K562 (cell line): ENCODE measurements around the gene STYXL1. TPM values are rescaled to one million over a fixed set of nuclear protein-coding genes. Genes with fewer than 3 reads are reported as not detected.
A peak's percentile ranks its signal among the peaks of the same experiment; 100 is the strongest.

Experiments
- C11orf30 ChIP-seq: fragments of 450-650 bp; IDR thresholded peaks from 2 replicates; pipeline ENCODE4 v1.6.1; 2016; ENCODE audit warnings: low read depth, mild to moderate bottlenecking
- CBX3 ChIP-seq, 2 experiments: IDR thresholded peaks; 1 replicate in 1 of 2; 2 replicates in 1 of 2; pipeline ENCODE4 v1.6.1; 2012; ENCODE audit warnings: inconsistent platforms in 2 of 2, low read length in 2 of 2, borderline replicate concordance in 1 of 2, control low read depth in 1 of 2
- CCNT2 ChIP-seq: IDR thresholded peaks from 2 replicates; pipeline ENCODE4 v1.6.1; 2011; ENCODE audit warnings: borderline replicate concordance, low read depth, mild to moderate bottlenecking, moderate library complexity, mixed read lengths, low read length; ENCODE audit not compliant: insufficient read length; ENCODE audit errors: extremely low read depth
- DPF2 ChIP-seq: fragments of 450-650 bp; IDR thresholded peaks from 2 replicates; pipeline ENCODE4 v1.6.1; 2016
- ETS2 ChIP-seq: IDR thresholded peaks from 2 replicates; pipeline ENCODE4 v1.6.1; 2016; ENCODE audit warnings: borderline replicate concordance, missing genetic modification characterization, mild to moderate bottlenecking, moderate library complexity, missing compliant biosample characterization; ENCODE audit not compliant: poor library complexity, severe bottlenecking
- FIP1L1 ChIP-seq: fragments of 200-400 bp; formaldehyde crosslinking; IDR thresholded peaks from 2 replicates; pipeline ENCODE4 v1.6.1; 2018; ENCODE audit warnings: mild to moderate bottlenecking, low read depth, low read length; ENCODE audit not compliant: poor library complexity, severe bottlenecking
- GABPB1 ChIP-seq: sonication (generic); formaldehyde crosslinking; IDR thresholded peaks from 2 replicates; pipeline ENCODE4 v1.8.0; 2022; ENCODE audit warnings: mild to moderate bottlenecking, missing genetic modification reagents
- PML ChIP-seq: IDR thresholded peaks from 2 replicates; pipeline ENCODE4 v1.6.1; 2012; ENCODE audit warnings: low read length, inconsistent platforms
- POLR2A ChIP-seq: fragments of 450-650 bp; conservative IDR thresholded peaks from 2 replicates; pipeline ENCODE4 v1.6.1; 2016
- PRPF4 ChIP-seq: fragments of 200-400 bp; formaldehyde crosslinking; IDR thresholded peaks from one replicate; pipeline ENCODE4 v1.6.1; 2017; ENCODE audit warnings: low read length, low read depth, mild to moderate bottlenecking; ENCODE audit not compliant: insufficient read depth, poor library complexity, severe bottlenecking
- RNF2 ChIP-seq: sonication (generic); IDR thresholded peaks from 2 replicates; pipeline ENCODE4 v1.6.1; 2016
- SMARCB1 ChIP-seq: IDR thresholded peaks from 2 replicates; pipeline ENCODE4 v1.6.1; 2011; ENCODE audit warnings: improper control_type of control experiment, low read depth; ENCODE audit not compliant: insufficient read length
- SNRNP70 ChIP-seq: fragments of 200-400 bp; formaldehyde crosslinking; optimal IDR thresholded peaks from 2 replicates; pipeline ENCODE3; 2017; ENCODE audit warnings: low read depth, low read length
- SPI1 ChIP-seq: IDR thresholded peaks from 2 replicates; pipeline ENCODE4 v1.6.1; 2011; ENCODE audit warnings: low read depth, low read length, control low read depth, borderline replicate concordance
- TOE1 ChIP-seq, 2 experiments: fragments of 450-650 bp in 1 of 2; sonication (generic) in 1 of 2; formaldehyde crosslinking in 1 of 2; IDR thresholded peaks; 2 replicates each; pipeline versions ENCODE4 v1.7.1 to v1.8.0; 2016 to 2022; ENCODE audit warnings: borderline replicate concordance in 2 of 2, mild to moderate bottlenecking in 2 of 2, antibody characterized with exemption in 1 of 2, inconsistent platforms in 1 of 2, low read depth in 1 of 2, missing genetic modification reagents in 1 of 2, moderate library complexity in 1 of 2
- polyA plus RNA-seq, 8 experiments: library from polyadenylated mRNA; depleted of rRNA in 4 of 8; stranded (reverse) in 5 of 8; unstranded in 3 of 8; fragments of >200 nt; fragmentation: Nextera tagmentation in 2 of 8; fragmentation: Illumina TruSeq in 1 of 8; extraction: Ambion mirVana in 2 of 8; extraction: Trizol in 1 of 8; gene quantifications; 2 replicates each; pipeline versions ENCODE4 v1.2.1 to v1.2.3, GENCODE V29; 2011 to 2014; ENCODE audit warnings: inconsistent platforms in 1 of 8, missing spikeins in 1 of 8
- total RNA-seq, 7 experiments: library from RNA; depleted of rRNA in 6 of 7; stranded (reverse); fragments of >200 nt in 6 of 7; fragmentation: Illumina TruSeq in 2 of 7; extraction: Trizol in 2 of 7; gene quantifications; 2 replicates each; pipeline versions ENCODE4 v1.2.1 to v1.2.3, GENCODE V29; 2011 to 2021; ENCODE audit warnings: low replicate concordance in 1 of 7
- TF ChIP-seq, protein P1 (sequence below): fragments of 150-350 bp; conservative IDR thresholded peaks from 2 replicates; pipeline ENCODE4 v1.6.1; 2014; ENCODE audit warnings: low read length
- TF ChIP-seq, protein P2 (sequence below): fragments of 450-650 bp; IDR thresholded peaks from 2 replicates; pipeline ENCODE4 v1.7.0; 2016; ENCODE audit warnings: borderline replicate concordance
- TF ChIP-seq, protein P3 (sequence below), 3 experiments: IDR thresholded peaks in 2 of 3; conservative IDR thresholded peaks in 1 of 3; 2 replicates each; pipeline ENCODE4 v1.5.1; 2011 to 2012; ENCODE audit warnings: low read length in 3 of 3, mild to moderate bottlenecking in 3 of 3, control low read depth in 2 of 3, improper control_type of control experiment in 1 of 3, inconsistent platforms in 1 of 3, low read depth in 1 of 3, mixed read lengths in 1 of 3, moderate library complexity in 1 of 3; ENCODE audit not compliant: insufficient read depth in 2 of 3
- TF ChIP-seq, protein P4 (sequence below): fragments of 450-650 bp; IDR thresholded peaks from 2 replicates; pipeline ENCODE4 v1.6.1; 2016; ENCODE audit warnings: missing biosample characterization, missing genetic modification characterization

STYXL1 gene
- total and polyA plus RNA-seq, 9 of the 15 experiments (the other 6 are each of a cell fraction or from before 2014, with no cell fraction given) = 36.5 to 97.2 (median 49.9) TPM

DNA sequence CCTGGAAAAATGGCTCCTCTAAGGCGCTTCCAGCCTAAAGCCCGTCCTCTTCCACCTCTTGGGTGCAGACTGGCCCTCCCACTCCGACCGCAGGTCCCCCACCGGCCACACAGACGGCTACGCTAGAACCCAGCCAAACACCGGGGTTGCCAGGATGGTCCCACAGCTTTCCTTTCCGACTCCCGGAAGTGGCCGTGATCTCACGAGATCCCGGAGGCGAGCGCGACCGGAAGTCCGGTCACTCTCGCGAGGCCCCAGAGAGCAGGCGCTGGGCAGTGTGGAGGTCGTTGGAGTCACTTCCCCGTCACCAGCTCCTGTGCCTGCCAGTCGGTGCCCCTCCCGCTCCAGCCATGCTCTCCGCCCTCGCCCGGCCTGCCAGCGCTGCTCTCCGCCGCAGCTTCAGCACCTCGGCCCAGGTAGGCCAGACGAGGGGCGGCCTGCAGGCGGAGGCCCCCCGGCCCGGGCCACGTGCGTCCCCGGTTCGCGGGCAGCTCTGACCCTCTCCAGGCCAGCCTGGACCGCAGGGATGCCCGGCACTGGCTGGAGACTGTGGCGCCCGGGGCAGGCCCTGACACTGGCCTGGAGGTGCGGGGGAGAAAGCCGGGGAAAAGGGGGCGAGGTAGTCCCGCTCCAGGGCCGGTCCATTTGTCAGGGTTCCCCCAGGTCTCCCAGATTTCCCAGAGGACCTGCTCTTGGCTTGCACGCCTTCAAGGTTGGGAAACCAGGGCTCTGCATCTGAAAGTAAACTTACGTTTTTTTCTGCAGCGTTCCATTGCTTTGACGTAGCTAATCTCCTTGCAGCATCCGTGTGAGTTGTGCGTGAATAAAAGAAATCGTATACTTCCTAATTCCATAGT is at the start of gene STYXL1, which contains the start of gene MDH2 (continued):
- TF ChIP-seq, protein P1, sequence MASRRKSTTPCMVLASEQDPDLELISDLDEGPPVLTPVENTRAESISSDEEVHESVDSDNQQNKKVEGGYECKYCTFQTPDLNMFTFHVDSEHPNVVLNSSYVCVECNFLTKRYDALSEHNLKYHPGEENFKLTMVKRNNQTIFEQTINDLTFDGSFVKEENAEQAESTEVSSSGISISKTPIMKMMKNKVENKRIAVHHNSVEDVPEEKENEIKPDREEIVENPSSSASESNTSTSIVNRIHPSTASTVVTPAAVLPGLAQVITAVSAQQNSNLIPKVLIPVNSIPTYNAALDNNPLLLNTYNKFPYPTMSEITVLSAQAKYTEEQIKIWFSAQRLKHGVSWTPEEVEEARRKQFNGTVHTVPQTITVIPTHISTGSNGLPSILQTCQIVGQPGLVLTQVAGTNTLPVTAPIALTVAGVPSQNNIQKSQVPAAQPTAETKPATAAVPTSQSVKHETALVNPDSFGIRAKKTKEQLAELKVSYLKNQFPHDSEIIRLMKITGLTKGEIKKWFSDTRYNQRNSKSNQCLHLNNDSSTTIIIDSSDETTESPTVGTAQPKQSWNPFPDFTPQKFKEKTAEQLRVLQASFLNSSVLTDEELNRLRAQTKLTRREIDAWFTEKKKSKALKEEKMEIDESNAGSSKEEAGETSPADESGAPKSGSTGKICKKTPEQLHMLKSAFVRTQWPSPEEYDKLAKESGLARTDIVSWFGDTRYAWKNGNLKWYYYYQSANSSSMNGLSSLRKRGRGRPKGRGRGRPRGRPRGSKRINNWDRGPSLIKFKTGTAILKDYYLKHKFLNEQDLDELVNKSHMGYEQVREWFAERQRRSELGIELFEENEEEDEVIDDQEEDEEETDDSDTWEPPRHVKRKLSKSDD = peak; percentile 99
- TF ChIP-seq, protein P2, sequence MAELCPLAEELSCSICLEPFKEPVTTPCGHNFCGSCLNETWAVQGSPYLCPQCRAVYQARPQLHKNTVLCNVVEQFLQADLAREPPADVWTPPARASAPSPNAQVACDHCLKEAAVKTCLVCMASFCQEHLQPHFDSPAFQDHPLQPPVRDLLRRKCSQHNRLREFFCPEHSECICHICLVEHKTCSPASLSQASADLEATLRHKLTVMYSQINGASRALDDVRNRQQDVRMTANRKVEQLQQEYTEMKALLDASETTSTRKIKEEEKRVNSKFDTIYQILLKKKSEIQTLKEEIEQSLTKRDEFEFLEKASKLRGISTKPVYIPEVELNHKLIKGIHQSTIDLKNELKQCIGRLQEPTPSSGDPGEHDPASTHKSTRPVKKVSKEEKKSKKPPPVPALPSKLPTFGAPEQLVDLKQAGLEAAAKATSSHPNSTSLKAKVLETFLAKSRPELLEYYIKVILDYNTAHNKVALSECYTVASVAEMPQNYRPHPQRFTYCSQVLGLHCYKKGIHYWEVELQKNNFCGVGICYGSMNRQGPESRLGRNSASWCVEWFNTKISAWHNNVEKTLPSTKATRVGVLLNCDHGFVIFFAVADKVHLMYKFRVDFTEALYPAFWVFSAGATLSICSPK = no peak
- peak; percentile 94 for TF ChIP-seq PML
- TF ChIP-seq, protein P3, sequence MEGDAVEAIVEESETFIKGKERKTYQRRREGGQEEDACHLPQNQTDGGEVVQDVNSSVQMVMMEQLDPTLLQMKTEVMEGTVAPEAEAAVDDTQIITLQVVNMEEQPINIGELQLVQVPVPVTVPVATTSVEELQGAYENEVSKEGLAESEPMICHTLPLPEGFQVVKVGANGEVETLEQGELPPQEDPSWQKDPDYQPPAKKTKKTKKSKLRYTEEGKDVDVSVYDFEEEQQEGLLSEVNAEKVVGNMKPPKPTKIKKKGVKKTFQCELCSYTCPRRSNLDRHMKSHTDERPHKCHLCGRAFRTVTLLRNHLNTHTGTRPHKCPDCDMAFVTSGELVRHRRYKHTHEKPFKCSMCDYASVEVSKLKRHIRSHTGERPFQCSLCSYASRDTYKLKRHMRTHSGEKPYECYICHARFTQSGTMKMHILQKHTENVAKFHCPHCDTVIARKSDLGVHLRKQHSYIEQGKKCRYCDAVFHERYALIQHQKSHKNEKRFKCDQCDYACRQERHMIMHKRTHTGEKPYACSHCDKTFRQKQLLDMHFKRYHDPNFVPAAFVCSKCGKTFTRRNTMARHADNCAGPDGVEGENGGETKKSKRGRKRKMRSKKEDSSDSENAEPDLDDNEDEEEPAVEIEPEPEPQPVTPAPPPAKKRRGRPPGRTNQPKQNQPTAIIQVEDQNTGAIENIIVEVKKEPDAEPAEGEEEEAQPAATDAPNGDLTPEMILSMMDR (IDR thresholded peaks at IDR 0.05 in 2 of 3, conservative IDR thresholded peaks at IDR 0.05 in 1 of 3; ENCODE audit: insufficient read depth in 2 of 3, low read depth in 1 of 3, low read length in 3 of 3) = peak in 1 of 3 experiments; percentile 44; a peak in 2 of 6 replicates
- TF ChIP-seq POLR2A = peak; percentile 98
- TF ChIP-seq C11orf30 = peak; percentile 94
- peak; percentile 55 for TF ChIP-seq CCNT2
- TF ChIP-seq SNRNP70 = no peak
- peak; percentile 47; the same call in 1 of the 2 replicates for TF ChIP-seq SPI1
- TF ChIP-seq RNF2 = 0 out of 2 replicates have a peak, but pooled peaks have one; percentile 32
- no peak for TF ChIP-seq SMARCB1
- TF ChIP-seq GABPB1 (CRISPR knock-in tag) = peak; percentile 98
- peak; percentile 93 for TF ChIP-seq FIP1L1
- TF ChIP-seq PRPF4 = peak; percentile 80
- peak; percentile 75; the same call in 1 of the 2 replicates for TF ChIP-seq TOE1 (IDR thresholded peaks at IDR 0.05; ENCODE audit: borderline replicate concordance)
- no peak for TF ChIP-seq TOE1 (CRISPR knock-in tag; IDR thresholded peaks at IDR 0.05; ENCODE audit: borderline replicate concordance, low read depth)
- no peak for TF ChIP-seq ETS2 (tag)
- TF ChIP-seq, protein P4, sequence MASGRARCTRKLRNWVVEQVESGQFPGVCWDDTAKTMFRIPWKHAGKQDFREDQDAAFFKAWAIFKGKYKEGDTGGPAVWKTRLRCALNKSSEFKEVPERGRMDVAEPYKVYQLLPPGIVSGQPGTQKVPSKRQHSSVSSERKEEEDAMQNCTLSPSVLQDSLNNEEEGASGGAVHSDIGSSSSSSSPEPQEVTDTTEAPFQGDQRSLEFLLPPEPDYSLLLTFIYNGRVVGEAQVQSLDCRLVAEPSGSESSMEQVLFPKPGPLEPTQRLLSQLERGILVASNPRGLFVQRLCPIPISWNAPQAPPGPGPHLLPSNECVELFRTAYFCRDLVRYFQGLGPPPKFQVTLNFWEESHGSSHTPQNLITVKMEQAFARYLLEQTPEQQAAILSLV (tag) = no peak
- TF ChIP-seq CBX3 (IDR thresholded peaks at IDR 0.05; ENCODE audit: borderline replicate concordance in 1 of 2, low read length in 2 of 2) = peak in 1 of 2 experiments; percentile 60; a peak in 1 of 3 replicates
- no peak; the same call in 1 of the 2 replicates for TF ChIP-seq DPF2
